Calu3 (cell line): Measurements from ENCODE around the gene RANBP17. TPM values are rescaled to one million over a fixed set of nuclear protein-coding genes. Genes with fewer than 3 reads are reported as not detected.
"Not testable (repeated sequence)": the region's sequence is repeated elsewhere in the genome, so short reads cannot be mapped to it uniquely, and the experiment has no call there.

Source experiments
- BruUV-seq: library from RNA; stranded (reverse); fragments of 400-500 nt; replicated peaks from 2 replicates; lab custom pipeline; 2021; lab: Mats Ljungman, UMichigan
- CTCF ChIA-PET: fragments of 300-600 bp; sonication (Branson Sonifier 250); formaldehyde crosslinking; loops from one replicate; lab custom pipeline; 2022; ENCODE audit warnings: antibody characterized with exemption; lab: Charles Lee
- DNase-seq: peaks from one replicate; pipeline ENCODE4 v3.0.0; 2022
- H3K27ac Mint-ChIP-seq: one replicate; pipeline ENCODE4 v1.8.0; 2022; ENCODE audit warnings: mixed read lengths; ENCODE audit not compliant: unreplicated experiment
- H3K27me3 Mint-ChIP-seq: one replicate; pipeline ENCODE4 v1.8.0; 2022; ENCODE audit warnings: mixed read lengths; ENCODE audit not compliant: unreplicated experiment
- H3K36me3 Mint-ChIP-seq: one replicate; pipeline ENCODE4 v1.8.0; 2022; ENCODE audit warnings: mild to moderate bottlenecking, moderate library complexity, mixed read lengths; ENCODE audit not compliant: insufficient read depth, unreplicated experiment
- H3K4me1 Mint-ChIP-seq: one replicate; pipeline ENCODE4 v1.8.0; 2022; ENCODE audit warnings: mild to moderate bottlenecking, low read depth, mixed read lengths; ENCODE audit not compliant: unreplicated experiment
- H3K4me3 Mint-ChIP-seq: one replicate; pipeline ENCODE4 v1.8.0; 2022; ENCODE audit warnings: mild to moderate bottlenecking, low read depth, moderate library complexity, mixed read lengths; ENCODE audit not compliant: unreplicated experiment
- H3K9me3 Mint-ChIP-seq: one replicate; pipeline ENCODE4 v1.8.0; 2022; ENCODE audit warnings: low read depth, mixed read lengths; ENCODE audit not compliant: unreplicated experiment
- intact Hi-C: fragments of 100-400 bp; cut with micrococcal nuclease; formaldehyde crosslinking; loops from one replicate; pipeline ENCODE4 v1.10.0; 2022; ENCODE audit not compliant: unreplicated experiment
- total RNA-seq: library from RNA; stranded (reverse); gene quantifications from 2 replicates; pipeline ENCODE4 v1.2.3, GENCODE V29; 2022
- TF ChIP-seq, protein P1 (sequence below): fragments of 200-600 bp; IDR thresholded peaks from one replicate; pipeline ENCODE4 v1.8.0; 2022; ENCODE audit warnings: antibody characterized with exemption; ENCODE audit not compliant: unreplicated experiment

Gene RANBP17
- total RNA-seq, 1 experiment from 2014 or later = 117 TPM

DNA sequence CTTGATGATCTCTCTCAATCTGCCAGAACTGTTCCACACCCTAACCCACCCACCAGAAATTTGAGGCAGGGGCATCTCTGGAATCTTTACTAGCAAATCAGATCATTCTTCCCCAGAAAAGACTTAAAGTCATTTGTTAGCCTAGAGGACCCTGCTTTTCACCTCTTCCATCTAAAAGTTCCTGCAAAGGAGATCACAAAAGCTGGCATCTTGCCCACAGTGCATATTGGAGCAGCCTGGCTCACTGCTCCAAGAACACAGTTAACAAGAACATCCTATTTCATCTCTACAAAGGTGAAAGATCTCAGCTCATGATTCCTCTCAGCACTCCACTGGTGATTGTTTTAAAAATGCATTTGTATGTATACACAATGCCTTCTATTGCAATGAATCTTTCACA, 42.0 kb upstream of the RANBP17 start:
- CTCF ChIA-PET = no interaction called here
- Mint-ChIP-seq H3K36me3 (peaks cover 7% of the 10 kb centered on the region), H3K4me1 (peaks cover 11% of the 10 kb centered on the region), H3K9me3 (peaks cover under 1% of the 10 kb centered on the region), H3K4me3 (no peak overlapping the region), H3K27me3 (no peaks in the 10 kb centered on the region), H3K27ac (no peak overlapping the region)
- TF ChIP-seq, protein P1, sequence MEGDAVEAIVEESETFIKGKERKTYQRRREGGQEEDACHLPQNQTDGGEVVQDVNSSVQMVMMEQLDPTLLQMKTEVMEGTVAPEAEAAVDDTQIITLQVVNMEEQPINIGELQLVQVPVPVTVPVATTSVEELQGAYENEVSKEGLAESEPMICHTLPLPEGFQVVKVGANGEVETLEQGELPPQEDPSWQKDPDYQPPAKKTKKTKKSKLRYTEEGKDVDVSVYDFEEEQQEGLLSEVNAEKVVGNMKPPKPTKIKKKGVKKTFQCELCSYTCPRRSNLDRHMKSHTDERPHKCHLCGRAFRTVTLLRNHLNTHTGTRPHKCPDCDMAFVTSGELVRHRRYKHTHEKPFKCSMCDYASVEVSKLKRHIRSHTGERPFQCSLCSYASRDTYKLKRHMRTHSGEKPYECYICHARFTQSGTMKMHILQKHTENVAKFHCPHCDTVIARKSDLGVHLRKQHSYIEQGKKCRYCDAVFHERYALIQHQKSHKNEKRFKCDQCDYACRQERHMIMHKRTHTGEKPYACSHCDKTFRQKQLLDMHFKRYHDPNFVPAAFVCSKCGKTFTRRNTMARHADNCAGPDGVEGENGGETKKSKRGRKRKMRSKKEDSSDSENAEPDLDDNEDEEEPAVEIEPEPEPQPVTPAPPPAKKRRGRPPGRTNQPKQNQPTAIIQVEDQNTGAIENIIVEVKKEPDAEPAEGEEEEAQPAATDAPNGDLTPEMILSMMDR = no peak
- BruUV-seq = no TSS peak
- intact Hi-C loops = no loop called here
- DNase-seq = no peak

DNA sequence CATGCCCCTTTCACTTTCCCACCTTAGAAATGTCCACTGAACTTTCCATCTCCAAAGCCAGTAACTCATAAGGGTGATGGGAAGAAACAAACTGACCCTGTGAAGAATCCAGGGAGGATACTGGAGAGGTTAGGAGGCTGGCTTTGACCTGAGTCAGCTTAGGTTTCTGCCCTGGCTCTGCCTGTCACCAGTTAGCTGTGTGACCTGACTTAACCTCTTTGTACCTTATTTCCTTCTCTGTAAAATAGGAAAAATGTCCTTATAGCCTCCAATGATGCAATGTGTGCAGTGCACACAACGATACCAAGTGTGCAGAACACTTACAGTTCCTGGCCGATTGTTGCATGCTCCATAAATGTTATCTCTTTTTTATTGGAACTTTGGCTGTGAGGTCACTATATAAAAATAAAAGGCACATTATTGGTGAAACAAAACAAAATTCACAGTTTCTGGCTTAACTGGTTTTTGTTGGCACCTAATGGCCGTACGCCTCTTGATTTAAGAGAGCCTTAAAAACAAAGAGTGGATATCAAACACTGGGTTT, 40.5 kb upstream of the RANBP17 start:
- intact Hi-C loops = no loop called here
- TF ChIP-seq, protein P1 = no peak
- no peak overlapping the region for H3K27ac Mint-ChIP-seq
- H3K4me1 Mint-ChIP-seq = peaks cover 11% of the 10 kb centered on the region
- no peak for DNase-seq
- no peaks in the 10 kb centered on the region for H3K36me3 Mint-ChIP-seq
- H3K4me3 Mint-ChIP-seq = no peak overlapping the region
- H3K27me3 Mint-ChIP-seq = no peaks in the 10 kb centered on the region
- CTCF ChIA-PET = no interaction called here
- BruUV-seq = no TSS peak
- peaks cover 10% of the 10 kb centered on the region for H3K9me3 Mint-ChIP-seq

DNA sequence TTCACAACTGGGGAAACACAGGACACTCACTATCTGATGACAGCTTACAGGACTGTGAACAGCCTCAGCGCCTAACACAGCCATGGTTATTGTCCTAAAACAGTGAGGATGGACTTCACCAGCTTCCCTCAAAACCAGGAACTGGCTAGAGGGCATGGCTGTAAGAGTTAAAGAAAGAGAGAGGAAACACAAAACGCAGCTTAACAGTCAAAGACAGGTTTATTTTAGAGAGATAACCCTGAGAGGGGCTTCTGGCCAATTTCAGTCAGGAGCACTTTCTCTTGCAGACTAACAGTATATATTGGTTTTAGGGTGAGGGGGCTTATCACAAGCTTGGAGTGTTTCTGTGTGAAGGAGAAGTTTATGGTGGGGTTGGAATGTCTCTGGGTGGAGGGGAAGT, 35.7 kb upstream of the RANBP17 start:
- DNase-seq = no peak
- intact Hi-C loops = no loop called here
- CTCF ChIA-PET = no interaction called here
- BruUV-seq = no TSS peak
- H3K36me3 Mint-ChIP-seq = no peaks in the 10 kb centered on the region
- TF ChIP-seq, protein P1 = no peak
- H3K4me1 Mint-ChIP-seq = peaks cover 7% of the 10 kb centered on the region
- H3K27ac Mint-ChIP-seq = no peak overlapping the region
- no peaks in the 10 kb centered on the region for H3K27me3 Mint-ChIP-seq
- H3K4me3 Mint-ChIP-seq = no peak overlapping the region
- peaks cover 13% of the 10 kb centered on the region for H3K9me3 Mint-ChIP-seq

DNA sequence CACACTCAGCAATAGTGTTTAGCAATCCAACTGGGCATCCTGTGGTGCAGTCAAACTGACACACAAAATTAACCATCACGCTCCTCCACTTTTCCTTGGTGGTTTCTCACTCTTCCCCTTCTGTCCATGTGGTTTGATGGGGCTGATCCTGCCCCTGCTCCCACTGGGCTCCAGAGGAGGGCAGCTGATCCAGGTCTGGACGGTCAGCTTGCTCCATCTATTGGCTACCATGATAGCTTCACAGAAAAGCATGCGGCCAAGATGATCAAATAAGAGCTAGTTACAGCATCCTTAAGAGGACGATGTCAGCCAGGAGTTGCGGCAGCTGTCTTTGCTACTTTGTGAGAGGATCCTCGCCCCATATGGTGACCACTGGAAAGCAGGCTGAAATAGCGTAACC, 29.6 kb upstream of the RANBP17 start:
- BruUV-seq = no TSS peak
- H3K4me3 Mint-ChIP-seq = no peak overlapping the region
- peaks cover 28% of the 10 kb centered on the region for H3K4me1 Mint-ChIP-seq
- TF ChIP-seq, protein P1 = no peak
- intact Hi-C loops = no loop called here
- peaks cover 5% of the 10 kb centered on the region for H3K9me3 Mint-ChIP-seq
- H3K27ac Mint-ChIP-seq = no peak overlapping the region
- CTCF ChIA-PET = no interaction called here
- no peak for DNase-seq
- no peaks in the 10 kb centered on the region for H3K27me3 Mint-ChIP-seq
- H3K36me3 Mint-ChIP-seq = no peaks in the 10 kb centered on the region

DNA sequence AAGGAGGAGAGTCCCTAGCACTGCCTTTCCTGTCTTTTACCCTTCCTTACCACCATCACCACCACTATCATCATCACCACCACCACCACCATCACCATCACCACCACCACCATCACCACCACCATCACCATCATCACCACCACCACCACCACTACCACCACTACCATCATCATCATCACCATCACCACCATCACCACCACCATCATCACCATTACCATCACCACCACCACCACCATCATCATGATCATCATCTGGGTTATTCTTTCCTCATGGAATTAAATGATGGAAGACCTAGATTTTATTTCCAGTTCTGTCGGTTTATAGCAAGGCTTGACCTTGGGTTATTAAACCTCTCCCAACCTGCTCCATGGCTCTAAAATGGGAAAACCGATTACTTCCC, 27.8 kb upstream of the RANBP17 start:
- H3K9me3 Mint-ChIP-seq, BruUV-seq, H3K36me3 Mint-ChIP-seq, H3K4me3 Mint-ChIP-seq, DNase-seq, intact Hi-C loops, H3K27ac Mint-ChIP-seq, H3K27me3 Mint-ChIP-seq: not testable (repeated sequence)
- CTCF ChIA-PET = interaction anchor here (0.9 kb wide), 1 partner anchor 32 kb away, joined by 5 read pairs; no protein-coding TSS in a partner anchor
- H3K4me1 Mint-ChIP-seq = peaks cover 40% of the 10 kb centered on the region
